Neuronal stem cell (in vitro differentiated cells): ENCODE measurements around the gene CEP68.

Source experiments
- DNase-seq: peaks from one replicate; pipeline ENCODE4 v3.0.0-alpha.2; 2013; ENCODE audit warnings: low spot score
- H2AFZ ChIP-seq: one replicate; pipeline ENCODE4 v1.6.1; 2013; ENCODE audit warnings: mild to moderate bottlenecking, low read length, inconsistent platforms
- H2AK5ac ChIP-seq: 2 replicates; pipeline ENCODE4 v1.6.1; 2013; ENCODE audit warnings: low read depth, mild to moderate bottlenecking, inconsistent platforms, low read length, moderate library complexity, mixed read lengths
- H2BK120ac ChIP-seq: 2 replicates; pipeline ENCODE4 v1.6.1; 2013; ENCODE audit warnings: low read depth, mild to moderate bottlenecking, inconsistent platforms, low read length, moderate library complexity, mixed read lengths
- H2BK12ac ChIP-seq: one replicate; pipeline ENCODE4 v1.6.1; 2013; ENCODE audit warnings: low read length, inconsistent platforms
- H2BK15ac ChIP-seq: 2 replicates; pipeline ENCODE4 v1.6.1; 2013; ENCODE audit warnings: mild to moderate bottlenecking, low read length, inconsistent platforms, mixed read lengths
- H2BK5ac ChIP-seq: one replicate; pipeline ENCODE4 v1.6.1; 2013; ENCODE audit warnings: inconsistent platforms, mild to moderate bottlenecking, low read length, moderate library complexity
- H3K14ac ChIP-seq: one replicate; pipeline ENCODE4 v1.6.1; 2013; ENCODE audit warnings: low read length, inconsistent platforms
- H3K18ac ChIP-seq: 2 replicates; pipeline ENCODE4 v1.6.1; 2013; ENCODE audit warnings: low read length, inconsistent platforms
- H3K23ac ChIP-seq: 2 replicates; pipeline ENCODE4 v1.6.1; 2013; ENCODE audit warnings: low read depth, mild to moderate bottlenecking, mixed read lengths, low read length, inconsistent platforms; ENCODE audit not compliant: poor library complexity
- H3K27ac ChIP-seq: replicated peaks from 3 replicates; pipeline ENCODE4 v1.5.1; 2013; ENCODE audit warnings: low read length, inconsistent platforms
- H3K27me3 ChIP-seq, 3 experiments: 2 replicates each; pipeline ENCODE4 v1.6.1; 2013; ENCODE audit warnings: low read length in 3 of 3, mild to moderate bottlenecking in 2 of 3, inconsistent platforms in 1 of 3, low read depth in 1 of 3, mixed read lengths in 1 of 3, moderate library complexity in 1 of 3; ENCODE audit not compliant: control insufficient read depth in 3 of 3, insufficient read depth in 3 of 3
- H3K36me3 ChIP-seq, 2 donors: replicated peaks in 1 of 2; 2 replicates each; pipeline ENCODE4 v1.6.1; 2013; ENCODE audit warnings: low read length in 2 of 2; ENCODE audit not compliant: control insufficient read depth in 2 of 2, insufficient read depth in 2 of 2
- H3K4ac ChIP-seq: 2 replicates; pipeline ENCODE4 v1.6.1; 2013; ENCODE audit warnings: inconsistent platforms, mild to moderate bottlenecking, low read length, moderate library complexity
- H3K4me1 ChIP-seq, 2 donors: 1 replicate in 1 of 2; 2 replicates in 1 of 2; pipeline ENCODE4 v1.6.1; 2013; ENCODE audit warnings: low read length in 2 of 2, low read depth in 1 of 2; ENCODE audit not compliant: control insufficient read depth in 2 of 2, insufficient read depth in 1 of 2
- H3K4me2 ChIP-seq: one replicate; pipeline ENCODE4 v1.6.1; 2013; ENCODE audit warnings: mild to moderate bottlenecking, low read length, inconsistent platforms; ENCODE audit not compliant: insufficient read depth, poor library complexity, severe bottlenecking
- H3K4me3 ChIP-seq, 2 donors: 2 replicates each; pipeline ENCODE4 v1.5.1; 2013; ENCODE audit warnings: low read length in 2 of 2, mild to moderate bottlenecking in 2 of 2, inconsistent platforms in 1 of 2, moderate library complexity in 1 of 2
- H3K79me1 ChIP-seq: one replicate; pipeline ENCODE4 v1.6.1; 2013; ENCODE audit warnings: low read depth, mild to moderate bottlenecking, inconsistent platforms, low read length, moderate library complexity
- H3K9ac ChIP-seq: one replicate; pipeline ENCODE4 v1.6.1; 2013; ENCODE audit warnings: mild to moderate bottlenecking, low read depth, low read length, inconsistent platforms; ENCODE audit not compliant: poor library complexity
- H3K9me3 ChIP-seq, 2 donors: replicated peaks in 1 of 2; 2 replicates each; pipeline versions ENCODE3 to v1.6.1; 2013; ENCODE audit warnings: low read length in 2 of 2, mild to moderate bottlenecking in 2 of 2, inconsistent platforms in 1 of 2, low read depth in 1 of 2, mixed read lengths in 1 of 2, moderate library complexity in 1 of 2; ENCODE audit not compliant: control insufficient read depth in 2 of 2, insufficient read depth in 1 of 2
- H4K8ac ChIP-seq: one replicate; pipeline ENCODE4 v1.6.1; 2013; ENCODE audit warnings: low read depth, mild to moderate bottlenecking, inconsistent platforms, low read length, moderate library complexity
- H4K91ac ChIP-seq: one replicate; pipeline ENCODE4 v1.6.1; 2013; ENCODE audit warnings: low read length, low read depth, mild to moderate bottlenecking, inconsistent platforms; ENCODE audit not compliant: poor library complexity
- WGBS, 2 donors: extraction: QIAGEN DNeasy Blood & Tissue Kit; methylation state at CpG; one replicate each; pipeline ENCODE4 v1.1.7; 2013; ENCODE audit warnings: missing lambda C conversion rate in 2 of 2, mixed read lengths in 1 of 2; ENCODE audit not compliant: insufficient read length in 2 of 2, insufficient replicate concordance in 1 of 2; ENCODE audit errors: extremely low coverage in 2 of 2; 5-methylcytosine and 5-hydroxymethylcytosine counted together

The CEP68 gene

DNA sequence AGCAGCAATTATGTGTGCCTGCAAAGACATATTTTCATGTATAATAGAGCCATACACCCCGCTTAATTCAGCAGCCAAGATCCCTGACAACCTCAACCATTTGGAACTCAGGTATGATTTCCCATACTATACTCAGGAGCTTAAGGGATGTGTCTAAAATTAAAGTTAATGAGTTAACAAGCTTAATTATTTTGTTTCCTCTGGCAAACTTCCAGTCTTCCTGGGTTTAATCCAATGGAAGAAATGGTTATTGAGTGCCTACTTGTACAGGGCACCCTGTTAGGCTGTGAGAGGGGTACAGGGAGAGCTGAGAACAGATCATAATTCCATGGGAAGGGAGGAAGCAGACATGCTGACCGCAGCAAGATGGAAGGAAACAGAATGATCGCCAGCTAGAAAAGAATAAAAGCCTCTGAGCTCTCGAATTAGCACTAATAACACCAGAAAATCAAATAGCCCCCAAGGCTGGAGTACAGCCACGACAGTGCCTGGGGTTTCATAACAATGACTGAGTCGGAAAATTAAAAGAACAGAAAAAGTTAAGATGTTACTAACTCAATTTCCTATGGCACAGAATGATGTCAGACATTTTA lies 20.8 kb upstream of the CEP68 start:
- Histone ChIP-seq H4K8ac (no peak overlapping the region), H3K18ac (no peak overlapping the region), H3K4me1 (peaks cover 7% of the 10 kb centered on the region in 2 donors), H3K27me3 (no peaks in the 10 kb centered on the region), H2BK5ac (no peak overlapping the region), H2BK15ac (no peak overlapping the region), H3K23ac (no peak overlapping the region), H3K79me1 (no peaks in the 10 kb centered on the region), H2AK5ac (no peak overlapping the region), H3K14ac (no peak overlapping the region), H3K4me2 (no peak overlapping the region), H3K36me3 (peaks cover 3 to 5% of the 10 kb centered on the region in 2 donors), H4K91ac (no peak overlapping the region), H2AFZ (no peak overlapping the region), H3K4me3 (no peak overlapping the region), H3K9me3 (no peaks in the 10 kb centered on the region), H3K9ac (no peak overlapping the region), H3K27ac (no peak overlapping the region), H3K4ac (no peak overlapping the region), H2BK12ac (no peak overlapping the region), H2BK120ac (no peak overlapping the region)
- DNase-seq: no peak
- no CpG with 5 or more reads among the region's 6 CpGs for WGBS, 2 donors

DNA sequence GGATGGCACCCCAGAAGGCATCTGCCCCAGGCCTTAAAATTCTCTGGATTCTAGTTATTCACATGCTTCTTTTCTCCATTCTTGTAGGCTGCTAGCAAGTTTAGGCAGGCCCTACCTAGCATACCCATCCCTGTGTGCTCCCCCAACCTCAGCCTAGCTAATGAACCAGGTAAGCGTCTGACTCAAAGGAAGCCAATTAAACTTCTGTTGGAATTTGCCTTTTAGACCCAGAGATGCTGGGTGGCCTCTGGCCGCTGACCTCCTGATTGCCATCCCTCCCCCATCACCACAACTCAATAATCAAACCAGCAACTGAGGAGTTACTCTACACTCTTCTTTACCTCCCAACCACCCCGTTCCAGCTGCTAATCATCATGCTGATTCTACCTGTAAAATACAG lies 19.0 kb upstream of the CEP68 start:
- Histone ChIP-seq H3K27me3 (no peaks in the 10 kb centered on the region), H2BK5ac (no peak overlapping the region), H3K4ac (no peak overlapping the region), H3K79me1 (no peaks in the 10 kb centered on the region), H3K4me3 (no peak overlapping the region), H3K36me3 (peaks cover 3 to 5% of the 10 kb centered on the region in 2 donors), H2BK120ac (no peak overlapping the region), H4K8ac (no peak overlapping the region), H2AFZ (no peak overlapping the region), H3K4me2 (no peak overlapping the region), H3K18ac (no peak overlapping the region), H2AK5ac (no peak overlapping the region), H3K9ac (no peak overlapping the region), H3K23ac (no peak overlapping the region), H4K91ac (no peak overlapping the region), H2BK12ac (no peak overlapping the region), H3K14ac (no peak overlapping the region), H3K9me3 (no peaks in the 10 kb centered on the region), H3K4me1 (peaks cover 0 to 4% of the 10 kb centered on the region in 2 donors), H3K27ac (no peak overlapping the region), H2BK15ac (no peak overlapping the region)
- WGBS, 2 donors: no CpG with 5 or more reads among the region's 3 CpGs
- no peak for DNase-seq

GRCh38 chr2:65039640-65040039 lies 16.6 kb upstream of the CEP68 start:
- H3K27me3 ChIP-seq: no peaks in the 10 kb centered on the region
- no CpG with 5 or more reads among the region's 3 CpGs for WGBS, 2 donors
- no peak overlapping the region for H3K27ac ChIP-seq
- H3K4me3 ChIP-seq: no peak overlapping the region
- no peak overlapping the region for H4K8ac ChIP-seq
- H2BK120ac ChIP-seq: no peak overlapping the region
- H2BK5ac ChIP-seq: no peak overlapping the region
- H3K36me3 ChIP-seq: peaks cover 5 to 6% of the 10 kb centered on the region in 2 donors
- peaks cover 0 to 4% of the 10 kb centered on the region in 2 donors for H3K4me1 ChIP-seq
- no peak overlapping the region for H2BK12ac ChIP-seq
- H4K91ac ChIP-seq: no peak overlapping the region
- no peak overlapping the region for H3K4me2 ChIP-seq
- H2AFZ ChIP-seq: no peak overlapping the region
- H3K14ac ChIP-seq: no peak overlapping the region
- no peak for DNase-seq
- H3K9me3 ChIP-seq: peaks cover 0 to 3% of the 10 kb centered on the region in 2 donors
- H3K18ac ChIP-seq: no peak overlapping the region
- H2BK15ac ChIP-seq: no peak overlapping the region
- no peak overlapping the region for H2AK5ac ChIP-seq
- H3K23ac ChIP-seq: no peak overlapping the region
- H3K79me1 ChIP-seq: no peaks in the 10 kb centered on the region
- no peak overlapping the region for H3K4ac ChIP-seq
- no peak overlapping the region for H3K9ac ChIP-seq

GRCh38 chr2:65040400-65041261 lies 15.6 kb upstream of the CEP68 start:
- H3K4me2 ChIP-seq: no peak overlapping the region
- no peak overlapping the region for H3K27ac ChIP-seq
- no peak overlapping the region for H3K4me3 ChIP-seq
- H4K8ac ChIP-seq: no peak overlapping the region
- WGBS, 2 donors: no CpG with 5 or more reads among the region's 13 CpGs
- H2AFZ ChIP-seq: peak overlapping the region; percentile 66
- no peak overlapping the region for H3K18ac ChIP-seq
- H2BK12ac ChIP-seq: no peak overlapping the region
- peaks cover 0 to 4% of the 10 kb centered on the region in 2 donors for H3K4me1 ChIP-seq
- H3K27me3 ChIP-seq: no peaks in the 10 kb centered on the region
- H4K91ac ChIP-seq: no peak overlapping the region
- no peak overlapping the region for H2BK5ac ChIP-seq
- peaks cover 0 to 3% of the 10 kb centered on the region in 2 donors for H3K9me3 ChIP-seq
- no peak overlapping the region for H3K23ac ChIP-seq
- H3K79me1 ChIP-seq: no peaks in the 10 kb centered on the region
- peak; percentile 65 for DNase-seq
- no peak overlapping the region for H2BK120ac ChIP-seq
- H3K4ac ChIP-seq: no peak overlapping the region
- H2AK5ac ChIP-seq: no peak overlapping the region
- no peak overlapping the region for H2BK15ac ChIP-seq
- no peak overlapping the region for H3K14ac ChIP-seq
- H3K9ac ChIP-seq: no peak overlapping the region
- peaks cover 5 to 6% of the 10 kb centered on the region in 2 donors for H3K36me3 ChIP-seq
